ENCODE results near the gene HNF1A.

HNF1A gene

DNA sequence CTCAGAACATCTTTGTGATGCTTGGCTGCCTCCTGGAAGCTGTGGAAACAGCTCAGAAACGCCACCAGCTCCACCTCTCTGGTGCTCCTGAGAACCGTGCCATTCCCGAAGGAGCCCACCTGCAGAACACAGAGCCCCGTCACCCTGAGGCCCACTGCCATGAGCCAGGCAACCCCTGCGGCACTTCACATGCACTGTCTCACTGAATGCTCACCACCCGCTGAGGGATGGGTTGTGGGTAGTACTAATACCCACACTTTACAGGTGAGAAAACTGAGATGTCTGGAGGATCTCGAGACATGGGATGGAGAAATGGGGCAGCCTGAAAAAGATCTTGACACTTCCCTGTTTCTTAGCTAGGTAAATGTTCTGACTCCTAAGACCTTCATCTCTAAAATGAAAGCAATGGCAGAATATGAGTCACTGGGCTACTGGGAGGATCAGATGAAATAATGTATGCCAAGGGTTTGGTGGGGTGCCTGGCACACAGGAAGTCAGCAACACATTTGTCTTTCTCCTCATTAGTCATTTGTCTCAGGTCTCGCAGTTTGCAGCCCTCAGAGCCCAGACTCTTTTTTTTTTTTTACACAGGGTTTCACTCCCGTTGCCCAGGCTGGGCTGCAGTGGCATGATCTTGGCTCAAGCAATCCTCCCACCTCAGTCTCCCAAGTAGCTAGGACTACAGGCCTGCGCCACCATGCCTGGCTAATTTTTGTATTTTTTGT is 55.4 kb downstream of the HNF1A start:
- H2BK12ac ChIP-seq (ENCODE audit: low read length): no peak overlapping the region
- H3K36me3 ChIP-seq (replicated peaks in 1 of 2; ENCODE audit: control insufficient read depth in 2 of 2, insufficient read depth in 2 of 2, low read length in 2 of 2): no peaks in the 10 kb centered on the region
- H3K27ac ChIP-seq (replicated peaks; ENCODE audit: low read length): no peak overlapping the region
- no peak overlapping the region for H3K4me2 ChIP-seq (ENCODE audit: insufficient read depth, low read length, poor library complexity, severe bottlenecking)
- no peak for DNase-seq (ENCODE audit: low spot score)
- H3K4me1 ChIP-seq (ENCODE audit: control insufficient read depth in 2 of 2, insufficient read depth in 1 of 2, low read depth in 1 of 2, low read length in 2 of 2): no peaks in the 10 kb centered on the region
- H3K4me3 ChIP-seq (ENCODE audit: low read length in 2 of 2): no peak overlapping the region
- whole genome bisulfite sequencing, 2 donors (ENCODE audit: extremely low coverage in 2 of 2, insufficient read length in 2 of 2, insufficient replicate concordance in 1 of 2): no CpG with 5 or more reads among the region's 10 CpGs
- no peak overlapping the region for H2AK5ac ChIP-seq (ENCODE audit: low read depth, low read length)
- no peak overlapping the region for H2BK120ac ChIP-seq (ENCODE audit: low read depth, low read length)
- peak overlapping the region; percentile 10 for H3K23ac ChIP-seq (ENCODE audit: low read depth, low read length, poor library complexity)
- no peak overlapping the region for H3K9ac ChIP-seq (ENCODE audit: low read depth, low read length, poor library complexity)
- H3K27me3 ChIP-seq (ENCODE audit: control insufficient read depth in 3 of 3, insufficient read depth in 3 of 3, low read depth in 1 of 3, low read length in 3 of 3): peaks cover 0 to 11% (median 0%) of the 10 kb centered on the region in 3 experiments
- no peak overlapping the region for H4K8ac ChIP-seq (ENCODE audit: low read depth, low read length)
- no peak overlapping the region for H2BK15ac ChIP-seq (ENCODE audit: low read length)
- H3K4ac ChIP-seq (ENCODE audit: low read length): no peak overlapping the region
- no peak overlapping the region for H3K14ac ChIP-seq (ENCODE audit: low read length)
- no peak overlapping the region for H4K91ac ChIP-seq (ENCODE audit: low read depth, low read length, poor library complexity)
- no peaks in the 10 kb centered on the region for H3K9me3 ChIP-seq (replicated peaks in 1 of 2; ENCODE audit: control insufficient read depth in 2 of 2, insufficient read depth in 1 of 2, low read depth in 1 of 2, low read length in 2 of 2)
- H2AFZ ChIP-seq (ENCODE audit: low read length): no peak overlapping the region
- peak overlapping the region; percentile 44 for H3K18ac ChIP-seq (ENCODE audit: low read length)
- H3K79me1 ChIP-seq (ENCODE audit: low read depth, low read length): no peaks in the 10 kb centered on the region
- no peak overlapping the region for H2BK5ac ChIP-seq (ENCODE audit: low read length)

DNA sequence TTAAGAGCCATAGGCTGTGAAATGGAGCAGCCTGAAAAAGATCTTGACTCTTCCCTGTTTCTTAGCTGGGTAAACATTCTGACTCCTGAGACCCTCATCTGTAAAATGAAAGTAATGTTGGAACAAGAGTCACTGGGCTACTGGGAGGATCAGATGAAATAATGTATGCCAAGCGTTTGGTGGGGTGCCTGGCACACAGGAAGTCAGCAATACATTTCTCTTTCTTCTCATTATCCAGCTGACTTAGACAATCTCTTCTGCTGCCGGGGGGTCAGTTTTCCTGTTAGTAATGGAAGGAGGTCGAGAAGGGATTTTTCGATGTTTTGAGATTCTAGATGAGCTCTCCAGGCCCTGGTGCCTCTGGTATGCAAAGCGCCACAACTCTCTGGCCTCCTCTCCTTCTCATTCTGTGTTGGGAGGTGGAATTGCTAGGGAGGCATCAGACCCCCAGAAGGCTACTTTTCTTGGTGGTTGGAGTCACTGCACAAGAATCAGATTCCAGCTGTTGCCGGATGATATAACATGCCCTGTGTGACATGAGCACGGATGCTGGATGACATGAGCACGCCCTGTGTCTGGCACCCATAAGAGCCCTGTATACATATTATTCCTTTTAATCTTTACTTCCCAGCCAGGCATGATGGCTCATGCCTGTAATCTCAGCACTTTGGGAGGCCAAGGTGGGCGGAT is 56.4 kb downstream of the HNF1A start:
- H3K9me3 ChIP-seq (replicated peaks in 1 of 2; ENCODE audit: control insufficient read depth in 2 of 2, insufficient read depth in 1 of 2, low read depth in 1 of 2, low read length in 2 of 2): no peaks in the 10 kb centered on the region
- H3K27me3 ChIP-seq (ENCODE audit: control insufficient read depth in 3 of 3, insufficient read depth in 3 of 3, low read depth in 1 of 3, low read length in 3 of 3): peaks cover 0 to 14% (median 0%) of the 10 kb centered on the region in 3 experiments
- DNase-seq (ENCODE audit: low spot score): no peak
- H3K4me3 ChIP-seq (ENCODE audit: low read length in 2 of 2): no peak overlapping the region
- H3K36me3 ChIP-seq (replicated peaks in 1 of 2; ENCODE audit: control insufficient read depth in 2 of 2, insufficient read depth in 2 of 2, low read length in 2 of 2): no peaks in the 10 kb centered on the region
- no peak overlapping the region for H3K4ac ChIP-seq (ENCODE audit: low read length)
- H2BK15ac ChIP-seq (ENCODE audit: low read length): no peak overlapping the region
- H3K18ac ChIP-seq (ENCODE audit: low read length): no peak overlapping the region
- H2BK120ac ChIP-seq (ENCODE audit: low read depth, low read length): no peak overlapping the region
- H2AK5ac ChIP-seq (ENCODE audit: low read depth, low read length): no peak overlapping the region
- H2AFZ ChIP-seq (ENCODE audit: low read length): peak overlapping the region; percentile 58
- no peak overlapping the region for H3K23ac ChIP-seq (ENCODE audit: low read depth, low read length, poor library complexity)
- no peak overlapping the region for H3K9ac ChIP-seq (ENCODE audit: low read depth, low read length, poor library complexity)
- no peak overlapping the region for H2BK12ac ChIP-seq (ENCODE audit: low read length)
- H3K27ac ChIP-seq (replicated peaks; ENCODE audit: low read length): no peak overlapping the region
- no peak overlapping the region for H4K8ac ChIP-seq (ENCODE audit: low read depth, low read length)
- no peak overlapping the region for H2BK5ac ChIP-seq (ENCODE audit: low read length)
- no peak overlapping the region for H3K14ac ChIP-seq (ENCODE audit: low read length)
- WGBS, 2 donors (ENCODE audit: extremely low coverage in 2 of 2, insufficient read length in 2 of 2, insufficient replicate concordance in 1 of 2): no CpG with 5 or more reads among the region's 9 CpGs
- H4K91ac ChIP-seq (ENCODE audit: low read depth, low read length, poor library complexity): no peak overlapping the region
- no peaks in the 10 kb centered on the region for H3K79me1 ChIP-seq (ENCODE audit: low read depth, low read length)
- H3K4me1 ChIP-seq (ENCODE audit: control insufficient read depth in 2 of 2, insufficient read depth in 1 of 2, low read depth in 1 of 2, low read length in 2 of 2): no peaks in the 10 kb centered on the region
- no peak overlapping the region for H3K4me2 ChIP-seq (ENCODE audit: insufficient read depth, low read length, poor library complexity, severe bottlenecking)

DNA sequence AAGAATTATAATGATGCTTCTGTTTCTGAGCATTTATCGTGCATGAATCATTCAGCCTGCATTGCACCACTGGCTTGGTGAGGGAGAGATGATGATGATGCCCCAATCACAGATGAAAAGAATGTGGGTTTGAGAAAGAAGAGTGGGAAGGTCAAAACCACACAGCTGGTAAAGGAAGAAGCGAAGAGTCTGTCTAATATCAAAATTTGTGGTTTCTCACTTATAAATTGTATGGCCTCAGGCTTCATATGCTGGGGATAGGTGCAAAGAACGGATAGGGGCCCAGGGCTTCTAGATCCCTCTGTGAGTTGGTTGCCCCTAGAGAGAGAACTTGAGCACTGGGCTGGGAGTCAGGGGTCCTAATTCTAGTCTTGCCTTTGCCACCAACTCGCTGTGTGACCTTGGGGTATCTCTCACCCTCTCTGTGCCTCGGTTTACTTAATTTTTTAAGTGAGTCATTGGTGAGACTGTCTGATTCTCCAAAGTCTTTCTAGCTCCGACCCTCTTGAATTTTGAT is 58.5 kb downstream of the HNF1A start:
- H3K14ac ChIP-seq (ENCODE audit: low read length): no peak overlapping the region
- no peak overlapping the region for H4K91ac ChIP-seq (ENCODE audit: low read depth, low read length, poor library complexity)
- no peak overlapping the region for H3K4me2 ChIP-seq (ENCODE audit: insufficient read depth, low read length, poor library complexity, severe bottlenecking)
- no peak overlapping the region for H2AFZ ChIP-seq (ENCODE audit: low read length)
- H2BK120ac ChIP-seq (ENCODE audit: low read depth, low read length): no peak overlapping the region
- no peak overlapping the region for H2BK5ac ChIP-seq (ENCODE audit: low read length)
- H4K8ac ChIP-seq (ENCODE audit: low read depth, low read length): no peak overlapping the region
- peaks cover 0 to 10% (median 0%) of the 10 kb centered on the region in 3 experiments for H3K27me3 ChIP-seq (ENCODE audit: control insufficient read depth in 3 of 3, insufficient read depth in 3 of 3, low read depth in 1 of 3, low read length in 3 of 3)
- no peak overlapping the region for H2BK15ac ChIP-seq (ENCODE audit: low read length)
- WGBS, 2 donors (ENCODE audit: extremely low coverage in 2 of 2, insufficient read length in 2 of 2, insufficient replicate concordance in 1 of 2): no CpG with 5 or more reads among the region's 6 CpGs
- no peaks in the 10 kb centered on the region for H3K36me3 ChIP-seq (replicated peaks in 1 of 2; ENCODE audit: control insufficient read depth in 2 of 2, insufficient read depth in 2 of 2, low read length in 2 of 2)
- no peak overlapping the region for H3K4ac ChIP-seq (ENCODE audit: low read length)
- no peak overlapping the region for H3K9ac ChIP-seq (ENCODE audit: low read depth, low read length, poor library complexity)
- no peak overlapping the region for H3K27ac ChIP-seq (replicated peaks; ENCODE audit: low read length)
- no peak overlapping the region for H2AK5ac ChIP-seq (ENCODE audit: low read depth, low read length)
- no peaks in the 10 kb centered on the region for H3K9me3 ChIP-seq (replicated peaks in 1 of 2; ENCODE audit: control insufficient read depth in 2 of 2, insufficient read depth in 1 of 2, low read depth in 1 of 2, low read length in 2 of 2)
- H3K79me1 ChIP-seq (ENCODE audit: low read depth, low read length): no peaks in the 10 kb centered on the region
- no peak overlapping the region for H2BK12ac ChIP-seq (ENCODE audit: low read length)
- no peak overlapping the region for H3K23ac ChIP-seq (ENCODE audit: low read depth, low read length, poor library complexity)
- DNase-seq (ENCODE audit: low spot score): no peak
- no peak overlapping the region for H3K4me3 ChIP-seq (ENCODE audit: low read length in 2 of 2)
- H3K4me1 ChIP-seq (ENCODE audit: control insufficient read depth in 2 of 2, insufficient read depth in 1 of 2, low read depth in 1 of 2, low read length in 2 of 2): no peaks in the 10 kb centered on the region
- H3K18ac ChIP-seq (ENCODE audit: low read length): no peak overlapping the region
